ENCODE data around the gene CHRNA5. TPM values are rescaled to one million over a fixed set of nuclear protein-coding genes. Genes with fewer than 3 reads are reported as not detected.

CHRNA5 gene
- total and polyA plus RNA-seq, 7 donors = 0.92 to 3.8 (median 1.8) TPM

DNA sequence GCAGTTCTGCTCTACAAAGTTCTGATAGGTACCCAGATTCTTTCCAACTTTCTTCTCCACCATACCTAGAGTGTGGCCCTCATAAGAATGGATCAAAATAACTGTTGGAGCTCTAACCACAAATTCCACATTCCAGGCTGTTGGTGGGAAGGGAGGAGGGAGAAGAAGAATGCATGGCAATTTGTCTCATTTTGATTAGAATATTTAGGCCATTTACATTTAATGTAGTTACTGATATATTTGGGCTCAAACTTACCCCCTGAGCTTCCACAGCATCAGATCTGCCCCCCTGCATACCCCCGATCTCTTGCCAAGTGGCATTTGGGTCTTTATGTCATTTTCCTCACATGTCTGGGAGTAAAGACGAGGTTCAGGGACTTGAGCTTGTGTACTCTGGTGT is 68.0 kb downstream of the CHRNA5 start:
- WGBS, 2 donors = 88 to 94% methylated on average over 2 of the region's 2 CpGs
- no peaks in the 10 kb centered on the region for H3K27me3 ChIP-seq
- H3K9me3 ChIP-seq = no peaks in the 10 kb centered on the region
- no peak for DNase-seq
- intact Hi-C loops (cut with DNase I) = no loop called here
- peaks cover 0 to 4% (median 0%) of the 10 kb centered on the region in 4 donors for H3K4me1 ChIP-seq
- no peaks in the 10 kb centered on the region for H3K36me3 ChIP-seq
- no peak overlapping the region for H3K27ac ChIP-seq
- no peak for TF ChIP-seq POLR2A (IDR thresholded peaks at IDR 0.05)
- no peak for TF ChIP-seq EP300 (IDR thresholded peaks at IDR 0.05)
- TF ChIP-seq POLR2AphosphoS5 (IDR thresholded peaks at IDR 0.05) = no peak
- TF ChIP-seq, protein P1, sequence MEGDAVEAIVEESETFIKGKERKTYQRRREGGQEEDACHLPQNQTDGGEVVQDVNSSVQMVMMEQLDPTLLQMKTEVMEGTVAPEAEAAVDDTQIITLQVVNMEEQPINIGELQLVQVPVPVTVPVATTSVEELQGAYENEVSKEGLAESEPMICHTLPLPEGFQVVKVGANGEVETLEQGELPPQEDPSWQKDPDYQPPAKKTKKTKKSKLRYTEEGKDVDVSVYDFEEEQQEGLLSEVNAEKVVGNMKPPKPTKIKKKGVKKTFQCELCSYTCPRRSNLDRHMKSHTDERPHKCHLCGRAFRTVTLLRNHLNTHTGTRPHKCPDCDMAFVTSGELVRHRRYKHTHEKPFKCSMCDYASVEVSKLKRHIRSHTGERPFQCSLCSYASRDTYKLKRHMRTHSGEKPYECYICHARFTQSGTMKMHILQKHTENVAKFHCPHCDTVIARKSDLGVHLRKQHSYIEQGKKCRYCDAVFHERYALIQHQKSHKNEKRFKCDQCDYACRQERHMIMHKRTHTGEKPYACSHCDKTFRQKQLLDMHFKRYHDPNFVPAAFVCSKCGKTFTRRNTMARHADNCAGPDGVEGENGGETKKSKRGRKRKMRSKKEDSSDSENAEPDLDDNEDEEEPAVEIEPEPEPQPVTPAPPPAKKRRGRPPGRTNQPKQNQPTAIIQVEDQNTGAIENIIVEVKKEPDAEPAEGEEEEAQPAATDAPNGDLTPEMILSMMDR (IDR thresholded peaks at IDR 0.05) = no peak
- no peak overlapping the region for H3K4me3 ChIP-seq

GRCh38 chr15:78634210-78635145 is 69.2 kb downstream of the CHRNA5 start:
- Histone ChIP-seq H3K27ac (no peak overlapping the region), H3K27me3 (no peaks in the 10 kb centered on the region), H3K36me3 (no peaks in the 10 kb centered on the region), H3K4me3 (no peak overlapping the region), H3K9me3 (no peaks in the 10 kb centered on the region), H3K4me1 (peaks cover 0 to 10% (median 0%) of the 10 kb centered on the region in 4 donors)
- DNase-seq = no peak
- intact Hi-C loops (cut with DNase I) = no loop called here
- TF ChIP-seq POLR2AphosphoS5 (IDR thresholded peaks at IDR 0.05) = no peak
- TF ChIP-seq POLR2A (IDR thresholded peaks at IDR 0.05) = no peak
- TF ChIP-seq EP300 (IDR thresholded peaks at IDR 0.05) = no peak
- TF ChIP-seq, protein P1 (IDR thresholded peaks at IDR 0.05) = no peak
- WGBS, 2 donors = 86% methylated on average over 12 of the region's 12 CpGs

DNA sequence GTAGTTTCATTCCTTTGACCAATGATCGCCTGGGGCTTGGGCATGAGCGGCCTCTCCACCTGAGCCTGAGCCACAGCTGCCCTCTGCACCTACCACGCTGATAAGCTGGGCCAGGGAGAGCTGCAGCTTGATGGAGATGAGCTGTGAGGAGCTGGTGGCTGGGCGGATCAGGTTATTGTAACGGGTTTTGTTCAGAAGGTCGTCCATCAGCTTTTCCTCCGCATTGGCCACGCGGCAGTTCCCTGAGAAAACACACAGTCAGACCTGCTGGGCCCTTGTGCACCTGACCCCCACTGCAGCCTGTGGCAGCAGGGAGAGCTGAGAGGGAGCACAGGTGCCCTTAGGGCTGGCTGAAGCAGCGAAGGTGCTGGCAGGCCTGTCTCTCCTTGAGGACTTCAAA is 70.0 kb downstream of the CHRNA5 start:
- Histone ChIP-seq H3K9me3 (no peaks in the 10 kb centered on the region), H3K4me3 (no peak overlapping the region), H3K36me3 (no peaks in the 10 kb centered on the region), H3K4me1 (peaks cover 0 to 11% (median 2%) of the 10 kb centered on the region in 4 donors), H3K27me3 (no peaks in the 10 kb centered on the region), H3K27ac (no peak overlapping the region)
- no peak for TF ChIP-seq POLR2A (IDR thresholded peaks at IDR 0.05)
- TF ChIP-seq, protein P1 (IDR thresholded peaks at IDR 0.05) = no peak
- no peak for TF ChIP-seq POLR2AphosphoS5 (IDR thresholded peaks at IDR 0.05)
- no peak for TF ChIP-seq EP300 (IDR thresholded peaks at IDR 0.05)
- no peak for DNase-seq
- WGBS, 2 donors = 83 to 91% methylated on average over 10 of the region's 10 CpGs
- intact Hi-C loops (cut with DNase I) = no loop called here

GRCh38 chr15:78636378-78636859 is 71.1 kb downstream of the CHRNA5 start:
- Histone ChIP-seq H3K9me3 (no peaks in the 10 kb centered on the region), H3K27me3 (peaks cover 0 to 4% (median 0%) of the 10 kb centered on the region in 3 donors), H3K27ac (no peak overlapping the region), H3K36me3 (no peaks in the 10 kb centered on the region), H3K4me1 (peaks cover 0 to 22% (median 12%) of the 10 kb centered on the region in 4 donors), H3K4me3 (no peak overlapping the region)
- intact Hi-C loops (cut with DNase I) = no loop called here
- no peak for TF ChIP-seq POLR2A (IDR thresholded peaks at IDR 0.05)
- no peak for TF ChIP-seq POLR2AphosphoS5 (IDR thresholded peaks at IDR 0.05)
- TF ChIP-seq EP300 (IDR thresholded peaks at IDR 0.05) = no peak
- TF ChIP-seq, protein P1 (IDR thresholded peaks at IDR 0.05) = no peak
- 80 to 89% methylated on average over 2 of the region's 2 CpGs for WGBS, 2 donors
- DNase-seq = no peak

Measured in sigmoid colon (tissue), 7 donors.